Inferior parietal cortex (tissue), 1 donor: Measurements from ENCODE around the gene PLEKHB2.
"Not testable (repeated sequence)": the region's sequence is repeated elsewhere in the genome, so short reads cannot be mapped to it uniquely, and the experiment has no call there.

ENCODE experiments used
- DNase-seq: peaks from one replicate; pipeline ENCODE4 v3.0.0-alpha.2; 2016; ENCODE audit errors: extremely low spot score

PLEKHB2 gene

GRCh38 chr2:131143803-131144202, 38.7 kb downstream of the PLEKHB2 start:
- DNase-seq, result no peak

DNA sequence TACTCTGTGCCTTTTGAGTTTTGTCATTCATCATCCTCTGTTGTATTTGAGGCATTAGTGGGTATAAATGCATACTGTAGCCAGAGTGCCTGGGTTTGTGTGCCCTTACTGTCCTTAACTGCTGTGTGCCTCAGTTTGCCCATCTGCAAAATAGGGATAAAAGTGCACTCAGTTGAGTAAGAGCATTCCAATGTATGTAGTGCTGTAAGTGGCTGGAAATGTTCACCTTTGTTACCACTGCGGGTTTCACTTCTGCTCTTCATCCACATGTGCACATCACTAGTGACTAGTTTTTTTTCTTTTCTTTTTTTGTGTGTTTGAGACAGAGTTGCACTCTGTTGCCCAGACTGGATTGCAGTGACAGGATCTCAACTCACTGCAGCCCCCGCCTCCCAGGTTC, 39.9 kb downstream of the PLEKHB2 start:
- no peak for DNase-seq

DNA sequence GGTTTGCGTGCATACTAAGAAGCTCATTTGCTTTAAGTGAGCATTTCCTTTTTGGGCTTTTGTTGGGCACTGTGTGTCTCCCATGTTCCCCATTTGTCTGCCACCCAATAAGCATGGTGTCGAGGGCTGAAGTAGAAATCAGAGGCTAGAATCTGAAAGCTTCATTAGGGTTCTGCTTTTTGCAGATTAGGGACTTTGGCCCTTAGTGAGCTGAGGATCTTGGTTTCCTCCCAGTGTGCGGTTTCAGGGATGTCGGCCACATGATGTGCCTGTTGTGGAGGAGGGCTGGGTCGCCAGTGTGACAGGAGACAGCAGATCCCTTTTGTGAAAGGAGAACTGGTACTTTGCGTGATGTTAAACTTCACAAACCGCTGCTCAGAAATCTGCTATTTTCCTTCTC, 41.1 kb downstream of the PLEKHB2 start:
- no peak for DNase-seq

DNA sequence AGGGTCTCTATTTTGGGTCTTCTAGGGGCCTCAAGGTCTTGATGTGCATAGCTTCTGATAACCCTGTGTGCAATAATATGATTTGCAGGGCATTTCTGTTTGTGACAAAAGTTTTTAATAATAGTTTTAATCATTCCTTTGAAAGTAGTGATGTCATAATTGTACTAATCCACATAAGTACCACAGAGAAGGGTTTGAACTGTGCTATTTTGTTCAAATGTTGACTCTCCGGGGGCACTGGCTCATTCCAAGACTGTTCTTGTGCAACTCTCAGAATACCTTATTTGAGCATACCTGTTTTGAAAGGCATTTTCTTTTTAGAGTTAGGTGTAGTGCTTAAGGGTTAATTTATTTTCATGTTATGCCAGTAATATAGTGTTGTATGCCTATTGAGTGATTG, 41.6 kb downstream of the PLEKHB2 start:
- DNase-seq, result no peak

- DNase-seq, result peak; percentile 40
These were observed 43.3 kb downstream of the PLEKHB2 start for GRCh38 chr2:131148426-131148825.

DNA sequence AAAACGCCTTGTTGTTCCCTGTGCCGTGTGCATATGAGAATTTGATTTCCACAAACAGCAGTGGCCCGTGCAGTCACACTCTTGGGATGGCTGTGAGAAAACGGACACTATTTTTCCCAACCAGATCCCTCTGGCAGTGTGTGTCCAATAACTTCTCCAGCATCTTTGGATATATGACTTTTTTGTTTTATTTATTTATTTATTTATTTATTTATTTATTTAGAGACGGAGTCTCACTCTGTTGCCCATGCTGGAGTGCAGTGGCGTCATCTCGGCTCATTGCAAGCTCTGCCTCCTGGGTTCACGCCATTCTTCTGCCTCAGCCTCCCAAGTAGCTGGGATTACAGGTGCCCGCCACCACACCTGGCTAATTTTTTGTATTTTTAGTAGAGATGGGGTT, 45.0 kb downstream of the PLEKHB2 start:
- not testable (repeated sequence) for DNase-seq

DNA sequence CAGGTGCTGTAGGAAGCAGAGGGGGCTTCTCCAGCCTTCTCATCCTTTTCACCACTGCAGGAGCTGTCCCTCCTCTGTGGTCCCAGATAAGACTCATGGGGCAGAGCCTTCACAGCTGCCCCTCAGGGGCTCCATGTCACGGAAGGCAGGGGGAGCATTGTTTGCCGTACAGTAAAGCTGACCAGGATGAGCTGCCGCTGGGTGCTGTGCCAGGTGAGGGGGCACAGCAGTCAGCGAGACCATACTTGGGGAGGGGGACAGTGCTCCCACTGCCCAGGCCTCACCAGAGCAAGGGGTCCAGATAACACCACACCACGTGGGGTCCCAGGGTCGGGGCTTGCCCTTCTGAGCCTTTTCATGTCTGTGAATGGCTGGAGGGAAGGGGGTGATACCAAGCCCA, 46.3 kb downstream of the PLEKHB2 start:
- DNase-seq, result no peak

DNA sequence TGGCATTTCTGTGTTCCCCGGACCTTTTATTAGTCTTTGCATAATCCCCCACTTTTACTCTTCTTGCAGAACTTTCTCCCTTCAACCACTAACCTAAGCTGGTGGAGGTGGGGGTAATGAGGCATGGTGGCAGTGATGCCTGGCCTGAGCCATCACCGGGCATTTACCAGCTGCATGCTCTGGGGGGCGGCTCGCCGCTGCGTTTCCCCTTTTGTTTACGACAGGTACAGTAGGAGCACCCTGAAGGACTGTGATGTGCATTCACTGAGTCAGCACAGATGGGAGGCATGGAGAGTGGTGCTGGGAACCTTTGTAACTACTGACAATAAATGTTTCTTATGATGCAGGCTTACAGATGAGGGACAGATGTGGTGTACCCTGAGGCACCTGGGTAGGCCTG, 46.9 kb downstream of the PLEKHB2 start:
- no peak for DNase-seq

DNA sequence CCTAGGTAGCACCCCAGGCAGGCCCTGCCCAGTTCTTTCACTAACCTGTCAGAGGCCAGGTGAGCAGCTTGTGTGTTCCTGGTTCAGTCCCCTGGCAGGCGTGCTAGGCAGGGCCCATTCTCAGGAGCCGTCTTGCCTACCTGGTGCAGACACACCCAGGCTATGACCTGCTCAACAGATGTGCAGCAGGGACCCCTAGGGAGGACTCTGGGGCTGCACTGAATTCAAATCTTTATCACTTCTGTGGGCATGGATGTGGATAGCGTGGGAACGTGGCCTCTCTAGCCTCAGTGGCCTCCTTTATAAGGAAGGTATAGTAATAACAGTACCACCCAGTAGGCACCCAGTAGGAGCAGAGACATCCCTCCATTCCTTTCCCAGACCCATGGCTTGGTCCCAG, 48.4 kb downstream of the PLEKHB2 start:
- DNase-seq, result no peak

- DNase-seq, result peak; percentile 60
These were observed 49.0 kb downstream of the PLEKHB2 start for GRCh38 chr2:131154071-131154531.

DNA sequence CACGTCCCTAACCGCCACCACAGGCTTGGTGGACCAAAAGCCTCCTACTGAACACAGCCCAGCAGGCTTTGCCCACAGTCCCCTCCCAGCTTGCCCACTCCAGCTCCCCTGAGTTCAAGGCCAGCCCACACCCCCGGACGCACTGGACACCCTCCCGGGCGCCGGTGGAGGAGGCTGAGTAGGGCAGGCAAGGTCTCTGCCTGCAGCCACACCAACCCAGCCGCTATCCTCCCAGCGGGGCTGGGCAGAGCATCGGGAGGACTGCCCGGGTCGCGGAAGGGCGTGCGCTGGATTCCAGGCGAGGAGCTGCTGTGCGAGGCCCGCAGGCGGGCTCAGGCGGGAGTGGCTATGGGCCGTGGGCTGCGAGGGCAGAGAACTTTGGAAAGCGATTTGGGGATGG, 49.5 kb downstream of the PLEKHB2 start:
- no peak for DNase-seq

DNA sequence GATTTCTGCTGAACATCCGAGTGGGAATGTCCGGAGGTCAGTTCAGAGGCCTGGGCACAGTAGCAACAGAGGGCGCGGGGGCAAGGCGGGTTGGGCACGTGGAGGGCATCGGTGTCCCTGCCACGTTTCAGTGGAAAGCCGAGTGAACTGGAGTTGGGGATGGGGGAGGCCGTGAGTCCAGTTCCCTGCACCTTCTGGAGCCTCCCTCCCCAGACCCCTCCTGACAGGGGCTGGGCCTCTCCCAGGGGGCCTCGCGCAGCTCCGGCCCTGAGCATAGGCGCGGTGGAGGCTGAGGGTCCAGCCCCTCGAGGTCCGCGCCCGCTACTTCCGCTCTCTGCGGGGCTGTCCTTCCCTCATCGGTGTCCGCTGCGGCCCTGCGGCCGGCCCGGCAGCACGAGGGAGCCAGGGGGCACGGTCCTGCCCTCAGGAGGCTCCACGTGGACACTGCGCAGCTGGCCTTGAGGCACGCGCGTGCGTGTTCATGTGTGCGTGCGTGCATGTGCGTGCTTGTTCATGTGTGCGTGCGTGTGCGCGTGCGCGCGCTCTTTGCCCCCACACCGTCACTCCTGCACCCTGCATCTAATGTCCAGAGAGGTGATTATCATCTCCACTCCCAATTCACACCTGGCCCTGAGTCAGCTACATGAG, 50.2 kb downstream of the PLEKHB2 start:
- DNase-seq, result no peak

DNA sequence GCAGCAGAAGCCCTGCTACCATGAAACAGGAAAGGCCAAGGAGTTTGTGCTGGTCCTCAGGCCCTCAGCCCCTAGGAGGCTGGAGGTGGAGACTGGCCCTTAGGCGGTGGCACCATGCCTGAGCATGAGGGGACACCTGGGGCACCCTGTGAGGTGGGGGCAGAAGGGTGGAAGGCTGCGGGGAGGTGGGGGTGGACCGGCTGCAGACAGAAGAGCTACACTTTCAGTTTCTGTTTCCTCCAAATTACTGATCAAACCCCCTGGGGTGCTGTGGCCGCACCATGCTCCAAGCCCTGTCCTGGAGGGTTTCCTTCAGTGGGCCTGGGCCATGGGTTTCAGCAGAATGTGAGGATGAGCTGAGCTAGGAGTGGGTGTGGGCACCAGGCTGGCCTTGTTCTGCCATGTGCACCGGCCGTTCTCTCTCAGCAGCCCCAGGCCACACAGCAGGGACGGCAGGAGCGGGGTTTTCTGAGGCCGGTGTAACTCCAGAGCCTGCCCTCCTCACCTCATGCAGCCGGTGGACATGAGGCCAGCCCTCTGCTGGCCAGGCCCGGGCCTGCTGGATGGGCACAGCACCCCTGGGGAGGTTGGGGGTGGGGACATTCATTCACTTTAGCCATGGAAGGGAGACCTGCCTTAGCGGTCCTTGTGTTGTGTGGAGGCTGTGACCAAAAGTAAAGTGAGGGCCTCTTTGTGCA, 51.5 kb downstream of the PLEKHB2 start:
- no peak for DNase-seq

- not testable (repeated sequence) for DNase-seq
These were observed 60.4 kb downstream of the PLEKHB2 start for GRCh38 chr2:131165562-131165961.

- DNase-seq, result no peak
These were observed 63.4 kb downstream of the PLEKHB2 start for GRCh38 chr2:131168538-131168937.

- not testable (repeated sequence) for DNase-seq
These were observed 72.9 kb downstream of the PLEKHB2 start for GRCh38 chr2:131178050-131178449.

GRCh38 chr2:131178721-131179418, 73.7 kb downstream of the PLEKHB2 start:
- not testable (repeated sequence) for DNase-seq

- not testable (repeated sequence) for DNase-seq
These were observed 76.3 kb downstream of the PLEKHB2 start for GRCh38 chr2:131181451-131181850.

GRCh38 chr2:131193421-131193820, 88.3 kb downstream of the PLEKHB2 start:
- DNase-seq, result not testable (repeated sequence)

DNA sequence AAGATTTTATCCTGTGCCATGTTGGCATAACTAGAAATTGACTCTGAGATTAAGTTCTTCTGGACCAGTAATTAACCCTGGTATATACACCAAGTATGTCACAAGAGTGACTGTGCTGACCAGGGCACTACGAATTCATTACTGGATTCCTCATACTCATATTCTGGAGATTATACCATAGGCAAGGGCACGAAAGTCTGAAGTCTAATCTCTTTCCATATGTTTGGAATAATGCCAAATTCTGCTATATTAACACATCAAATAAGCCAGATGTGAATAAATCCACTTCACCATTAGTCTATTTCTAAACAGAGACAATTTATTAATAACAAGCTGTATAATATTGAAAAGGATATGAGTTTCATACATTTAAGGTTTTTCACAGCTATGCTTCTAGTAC, 91.0 kb downstream of the PLEKHB2 start:
- not testable (repeated sequence) for DNase-seq
